ENCODE results near the gene CYBRD1.

GRCh38 chr2:171491292-171491691, 31.0 kb upstream of the CYBRD1 start:
- no peak for TF ChIP-seq POU6F1 (CRISPR knock-in tag; IDR thresholded peaks at IDR 0.05; ENCODE audit: borderline replicate concordance, low read depth)
- no peak for TF ChIP-seq TSHZ2 (CRISPR knock-in tag; IDR thresholded peaks at IDR 0.05)
- TF ChIP-seq TOX (CRISPR knock-in tag; IDR thresholded peaks at IDR 0.05; ENCODE audit: borderline replicate concordance), result no peak
- TF ChIP-seq PPARA (CRISPR knock-in tag; IDR thresholded peaks at IDR 0.05; ENCODE audit: borderline replicate concordance), result no peak
- no peak for TF ChIP-seq PATZ1 (CRISPR knock-in tag; IDR thresholded peaks at IDR 0.05; ENCODE audit: borderline replicate concordance)
- no peak for TF ChIP-seq ISL1 (CRISPR knock-in tag; IDR thresholded peaks at IDR 0.05)
- TF ChIP-seq ZNF70 (CRISPR knock-in tag; IDR thresholded peaks at IDR 0.05), result no peak
- TF ChIP-seq, protein P1, sequence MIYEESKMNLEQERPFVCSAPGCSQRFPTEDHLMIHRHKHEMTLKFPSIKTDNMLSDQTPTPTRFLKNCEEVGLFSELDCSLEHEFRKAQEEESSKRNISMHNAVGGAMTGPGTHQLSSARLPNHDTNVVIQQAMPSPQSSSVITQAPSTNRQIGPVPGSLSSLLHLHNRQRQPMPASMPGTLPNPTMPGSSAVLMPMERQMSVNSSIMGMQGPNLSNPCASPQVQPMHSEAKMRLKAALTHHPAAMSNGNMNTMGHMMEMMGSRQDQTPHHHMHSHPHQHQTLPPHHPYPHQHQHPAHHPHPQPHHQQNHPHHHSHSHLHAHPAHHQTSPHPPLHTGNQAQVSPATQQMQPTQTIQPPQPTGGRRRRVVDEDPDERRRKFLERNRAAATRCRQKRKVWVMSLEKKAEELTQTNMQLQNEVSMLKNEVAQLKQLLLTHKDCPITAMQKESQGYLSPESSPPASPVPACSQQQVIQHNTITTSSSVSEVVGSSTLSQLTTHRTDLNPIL (CRISPR knock-in tag; IDR thresholded peaks at IDR 0.05; ENCODE audit: low read depth), result no peak
- no peak for TF ChIP-seq CSDC2 (CRISPR knock-in tag; IDR thresholded peaks at IDR 0.05)
- no peak for TF ChIP-seq ZFP30 (CRISPR knock-in tag; IDR thresholded peaks at IDR 0.05)
- no peak for TF ChIP-seq RARB (CRISPR knock-in tag; IDR thresholded peaks at IDR 0.05)
- TF ChIP-seq, protein P2, sequence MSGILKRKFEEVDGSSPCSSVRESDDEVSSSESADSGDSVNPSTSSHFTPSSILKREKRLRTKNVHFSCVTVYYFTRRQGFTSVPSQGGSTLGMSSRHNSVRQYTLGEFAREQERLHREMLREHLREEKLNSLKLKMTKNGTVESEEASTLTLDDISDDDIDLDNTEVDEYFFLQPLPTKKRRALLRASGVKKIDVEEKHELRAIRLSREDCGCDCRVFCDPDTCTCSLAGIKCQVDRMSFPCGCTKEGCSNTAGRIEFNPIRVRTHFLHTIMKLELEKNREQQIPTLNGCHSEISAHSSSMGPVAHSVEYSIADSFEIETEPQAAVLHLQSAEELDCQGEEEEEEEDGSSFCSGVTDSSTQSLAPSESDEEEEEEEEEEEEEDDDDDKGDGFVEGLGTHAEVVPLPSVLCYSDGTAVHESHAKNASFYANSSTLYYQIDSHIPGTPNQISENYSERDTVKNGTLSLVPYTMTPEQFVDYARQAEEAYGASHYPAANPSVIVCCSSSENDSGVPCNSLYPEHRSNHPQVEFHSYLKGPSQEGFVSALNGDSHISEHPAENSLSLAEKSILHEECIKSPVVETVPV (CRISPR knock-in tag; IDR thresholded peaks at IDR 0.05), result no peak

Measured in SK-N-SH treated with all-trans-retinoic acid at 6 μM for 48 hours (cell line).